T-helper 2 cell treated with Interferon-gamma antibody and Interleukin-4, amounts not matched to agents 5 μg/mL and 100 μg/mL, for 36 hours (primary cell): ENCODE measurements around the gene ANO1.

Source experiments
- DNase-seq: peaks from one replicate; pipeline ENCODE4 v3.0.0; 2021; ENCODE audit warnings: low spot score
- H3K27ac Mint-ChIP-seq: one replicate; pipeline ENCODE4 v1.8.0; 2021; ENCODE audit warnings: mild to moderate bottlenecking, mixed read lengths
- H3K27me3 Mint-ChIP-seq: one replicate; pipeline ENCODE4 v1.8.0; 2021; ENCODE audit warnings: low read depth, mixed read lengths
- H3K36me3 Mint-ChIP-seq: one replicate; pipeline ENCODE4 v1.8.0; 2021; ENCODE audit warnings: low read depth, mixed read lengths
- H3K4me1 Mint-ChIP-seq: one replicate; pipeline ENCODE4 v1.8.0; 2021; ENCODE audit warnings: low read depth, mixed read lengths
- H3K4me3 Mint-ChIP-seq: one replicate; pipeline ENCODE4 v1.8.0; 2022; ENCODE audit warnings: mild to moderate bottlenecking, moderate library complexity, mixed read lengths
- H3K9me3 Mint-ChIP-seq: one replicate; pipeline ENCODE4 v1.8.0; 2021; ENCODE audit warnings: mixed read lengths

ANO1 gene

DNA sequence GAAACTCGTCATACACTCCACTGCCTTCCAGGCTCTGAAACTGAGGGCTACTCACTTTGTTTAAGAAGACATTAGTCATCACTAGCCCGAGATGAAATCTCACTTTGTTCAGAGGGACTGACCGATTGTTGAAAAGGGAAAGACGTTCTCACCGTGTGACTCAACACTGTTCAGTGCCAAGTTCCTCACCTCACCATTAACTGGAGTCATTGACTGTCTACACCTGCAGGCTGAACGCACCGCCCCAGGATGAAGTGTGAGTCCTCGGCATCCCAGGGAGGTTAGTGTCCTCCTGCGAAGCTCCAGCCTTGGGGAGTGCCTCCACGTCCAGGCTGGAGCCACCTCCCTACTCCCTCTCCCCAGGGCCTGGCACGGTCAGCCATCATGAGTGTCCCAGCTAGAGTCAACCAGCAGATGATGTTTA, 155.4 kb downstream of the ANO1 start:
- no peak for DNase-seq

DNA sequence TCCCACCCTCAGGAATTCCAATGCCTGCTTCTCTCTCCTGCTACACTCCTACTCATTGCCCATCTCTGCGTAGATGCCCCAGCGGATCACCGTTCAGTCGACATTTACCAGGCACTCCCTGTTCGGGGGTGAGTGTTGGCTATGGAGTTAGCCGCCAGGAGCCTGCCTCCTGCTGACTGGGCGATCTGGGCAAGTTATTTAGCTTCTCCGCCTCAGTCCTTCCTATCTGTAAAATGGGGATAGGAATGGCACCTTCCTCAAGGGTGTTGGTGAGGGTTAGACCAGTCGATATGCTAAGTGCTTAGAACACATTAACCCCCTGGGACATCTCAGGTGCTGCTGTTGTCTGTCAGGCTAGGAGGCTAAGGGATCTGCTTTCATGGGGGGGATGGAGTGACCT, 155.8 kb downstream of the ANO1 start:
- DNase-seq: no peak
- Mint-ChIP-seq H3K27me3 (no peaks in the 10 kb centered on the region), H3K9me3 (no peaks in the 10 kb centered on the region), H3K4me3 (no peak overlapping the region), H3K36me3 (no peaks in the 10 kb centered on the region), H3K27ac (no peak overlapping the region), H3K4me1 (no peaks in the 10 kb centered on the region)

More for the DNA sequence above, 155.4 kb downstream of the ANO1 start:
- no peaks in the 10 kb centered on the region for H3K4me1 Mint-ChIP-seq
- H3K36me3 Mint-ChIP-seq: no peaks in the 10 kb centered on the region
- no peaks in the 10 kb centered on the region for H3K27me3 Mint-ChIP-seq
- no peak overlapping the region for H3K27ac Mint-ChIP-seq
- H3K4me3 Mint-ChIP-seq: no peak overlapping the region
- no peaks in the 10 kb centered on the region for H3K9me3 Mint-ChIP-seq
